T-helper 17 cell (primary cell): Measurements from ENCODE around the gene PBX3. TPM values are rescaled to one million over a fixed set of nuclear protein-coding genes. Genes with fewer than 3 reads are reported as not detected.

ENCODE experiments used
- ATAC-seq: fragments of 150-1000 bp; cut with Tn5 transposase; 2 replicates; pipeline ENCODE4 v1.10.0; 2021; ENCODE audit warnings: mild to moderate bottlenecking, moderate library complexity
- DNase-seq, 3 donors: peaks; one replicate each; pipeline versions ENCODE4 v3.0.0 to v3.0.0-alpha.2; 2020 to 2021
- H3K9me3 ChIP-seq: one replicate; pipeline ENCODE4 v1.7.0; 2013; ENCODE audit warnings: low read length, mild to moderate bottlenecking; ENCODE audit not compliant: control insufficient read depth, poor library complexity, severe bottlenecking
- H3K27ac Mint-ChIP-seq: one replicate; pipeline ENCODE4 v1.8.0; 2022; ENCODE audit warnings: mild to moderate bottlenecking, moderate library complexity, mixed read lengths
- H3K27me3 Mint-ChIP-seq: one replicate; pipeline ENCODE4 v1.8.0; 2022; ENCODE audit warnings: mixed read lengths
- H3K36me3 Mint-ChIP-seq: one replicate; pipeline ENCODE4 v1.8.0; 2022; ENCODE audit warnings: low read depth, mixed read lengths
- H3K4me1 Mint-ChIP-seq: one replicate; pipeline ENCODE4 v1.8.0; 2022; ENCODE audit warnings: mild to moderate bottlenecking, mixed read lengths
- H3K4me3 Mint-ChIP-seq: one replicate; pipeline ENCODE4 v1.8.0; 2022; ENCODE audit warnings: mild to moderate bottlenecking, moderate library complexity, mixed read lengths
- total RNA-seq, 4 donors: library from RNA in 2 of 4; stranded (reverse) in 2 of 4; gene quantifications; one replicate each; pipeline ENCODE4 v1.2.3 and lab custom pipeline; 2022 to 2026

PBX3 gene
- total RNA-seq, 2 donors from 2014 or later = 15.5 to 18.6 TPM

GRCh38 chr9:125754096-125754495 is 6.9 kb downstream of the PBX3 start:
- Mint-ChIP-seq H3K27me3 (no peaks in the 10 kb centered on the region), H3K4me3 (no peak overlapping the region), H3K36me3 (no peaks in the 10 kb centered on the region), H3K4me1 (peaks cover 13% of the 10 kb centered on the region), H3K27ac (no peak overlapping the region)
- ATAC-seq (no peak), DNase-seq (no peak)
- no peaks in the 10 kb centered on the region for H3K9me3 ChIP-seq

DNA sequence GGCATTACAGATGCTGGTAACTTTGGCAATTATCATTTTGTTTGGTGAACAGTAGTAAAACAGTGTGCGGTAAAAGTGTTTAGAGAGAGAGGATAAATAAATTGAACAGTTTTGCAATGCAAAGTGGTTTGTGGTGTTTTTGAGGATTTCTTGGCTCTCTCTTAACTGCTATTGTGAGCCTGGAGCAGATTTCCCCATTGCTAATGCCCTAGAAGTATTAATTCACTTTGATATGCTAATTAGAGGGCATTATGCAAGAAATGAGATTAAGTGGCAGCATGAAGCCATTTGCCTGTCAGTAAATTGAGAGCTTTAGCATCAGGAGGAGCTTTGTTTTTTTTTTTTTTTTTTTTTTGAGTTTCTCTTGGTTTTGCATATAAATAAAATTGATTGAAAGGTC is 8.2 kb downstream of the PBX3 start:
- no peak for ATAC-seq
- H3K9me3 ChIP-seq = no peaks in the 10 kb centered on the region
- Mint-ChIP-seq H3K4me3 (no peak overlapping the region), H3K27ac (no peak overlapping the region), H3K27me3 (no peaks in the 10 kb centered on the region), H3K4me1 (peaks cover 9% of the 10 kb centered on the region), H3K36me3 (no peaks in the 10 kb centered on the region)
- no peak for DNase-seq

GRCh38 chr9:125756518-125756917 is 9.3 kb downstream of the PBX3 start:
- peaks cover 5% of the 10 kb centered on the region for H3K4me1 Mint-ChIP-seq
- no peak overlapping the region for H3K27ac Mint-ChIP-seq
- no peaks in the 10 kb centered on the region for H3K9me3 ChIP-seq
- DNase-seq = no peak
- H3K27me3 Mint-ChIP-seq = no peaks in the 10 kb centered on the region
- ATAC-seq = no peak
- H3K36me3 Mint-ChIP-seq = no peaks in the 10 kb centered on the region
- H3K4me3 Mint-ChIP-seq = no peak overlapping the region

DNA sequence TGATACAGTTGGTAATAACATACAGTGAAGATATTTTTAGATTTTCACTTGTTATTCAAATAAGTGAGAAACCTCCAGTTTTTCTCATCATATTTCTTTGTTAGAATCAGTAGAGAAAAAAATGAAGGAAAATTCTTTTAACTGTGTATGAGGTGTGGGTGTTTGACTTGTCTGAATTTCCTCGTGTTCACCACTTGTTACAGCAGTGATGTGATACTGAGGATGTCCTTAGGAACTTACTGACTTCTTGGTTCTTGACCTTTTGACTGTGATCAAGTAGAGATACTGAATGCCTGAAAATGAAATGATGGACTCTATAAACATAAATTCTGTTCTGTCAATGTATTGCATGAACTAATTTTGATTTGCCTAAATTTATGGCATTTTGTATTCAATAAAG is 10.7 kb downstream of the PBX3 start:
- no peak overlapping the region for H3K4me3 Mint-ChIP-seq
- peaks cover 5% of the 10 kb centered on the region for H3K4me1 Mint-ChIP-seq
- ATAC-seq (no peak), DNase-seq (no peak)
- H3K36me3 Mint-ChIP-seq = no peaks in the 10 kb centered on the region
- H3K9me3 ChIP-seq = no peaks in the 10 kb centered on the region
- H3K27me3 Mint-ChIP-seq = no peaks in the 10 kb centered on the region
- H3K27ac Mint-ChIP-seq = no peak overlapping the region

- H3K9me3 ChIP-seq = no peaks in the 10 kb centered on the region
- Mint-ChIP-seq H3K4me3 (peak overlapping the region; percentile 33), H3K36me3 (no peaks in the 10 kb centered on the region), H3K27me3 (no peaks in the 10 kb centered on the region), H3K4me1 (peaks cover 5% of the 10 kb centered on the region), H3K27ac (no peak overlapping the region)
- no peak for DNase-seq
- peak; percentile 51 for ATAC-seq
These were observed 12.0 kb downstream of the PBX3 start for GRCh38 chr9:125758986-125759763.

- DNase-seq = no peak
- H3K36me3 Mint-ChIP-seq = no peaks in the 10 kb centered on the region
- no peak for ATAC-seq
- H3K4me1 Mint-ChIP-seq = peaks cover 5% of the 10 kb centered on the region
- H3K27ac Mint-ChIP-seq = no peak overlapping the region
- H3K9me3 ChIP-seq = no peaks in the 10 kb centered on the region
- H3K27me3 Mint-ChIP-seq = no peaks in the 10 kb centered on the region
- peak overlapping the region; percentile 33 for H3K4me3 Mint-ChIP-seq
These were observed 12.6 kb downstream of the PBX3 start for GRCh38 chr9:125759764-125760129.

DNA sequence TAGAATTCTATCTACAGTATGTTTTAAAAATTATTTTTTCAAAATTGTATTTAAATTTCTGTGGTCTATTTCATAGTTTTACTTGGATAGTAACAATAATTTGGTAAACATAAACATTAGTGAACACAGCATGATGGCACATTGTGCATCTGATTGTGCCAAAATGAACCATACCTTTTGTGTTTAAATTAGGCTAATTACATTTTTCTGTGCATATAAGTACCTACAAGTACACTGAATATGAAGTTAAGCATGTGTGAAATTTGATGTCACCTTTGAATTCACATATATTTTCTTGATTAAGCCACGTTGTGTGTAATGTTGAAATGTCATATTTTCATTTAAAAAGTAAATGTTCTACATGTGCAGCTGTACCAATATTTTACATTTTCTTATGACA is 13.4 kb downstream of the PBX3 start:
- ATAC-seq (no peak), DNase-seq (no peak)
- Mint-ChIP-seq H3K27me3 (no peaks in the 10 kb centered on the region), H3K4me3 (no peak overlapping the region), H3K27ac (no peak overlapping the region), H3K4me1 (peaks cover 5% of the 10 kb centered on the region), H3K36me3 (no peaks in the 10 kb centered on the region)
- no peaks in the 10 kb centered on the region for H3K9me3 ChIP-seq

DNA sequence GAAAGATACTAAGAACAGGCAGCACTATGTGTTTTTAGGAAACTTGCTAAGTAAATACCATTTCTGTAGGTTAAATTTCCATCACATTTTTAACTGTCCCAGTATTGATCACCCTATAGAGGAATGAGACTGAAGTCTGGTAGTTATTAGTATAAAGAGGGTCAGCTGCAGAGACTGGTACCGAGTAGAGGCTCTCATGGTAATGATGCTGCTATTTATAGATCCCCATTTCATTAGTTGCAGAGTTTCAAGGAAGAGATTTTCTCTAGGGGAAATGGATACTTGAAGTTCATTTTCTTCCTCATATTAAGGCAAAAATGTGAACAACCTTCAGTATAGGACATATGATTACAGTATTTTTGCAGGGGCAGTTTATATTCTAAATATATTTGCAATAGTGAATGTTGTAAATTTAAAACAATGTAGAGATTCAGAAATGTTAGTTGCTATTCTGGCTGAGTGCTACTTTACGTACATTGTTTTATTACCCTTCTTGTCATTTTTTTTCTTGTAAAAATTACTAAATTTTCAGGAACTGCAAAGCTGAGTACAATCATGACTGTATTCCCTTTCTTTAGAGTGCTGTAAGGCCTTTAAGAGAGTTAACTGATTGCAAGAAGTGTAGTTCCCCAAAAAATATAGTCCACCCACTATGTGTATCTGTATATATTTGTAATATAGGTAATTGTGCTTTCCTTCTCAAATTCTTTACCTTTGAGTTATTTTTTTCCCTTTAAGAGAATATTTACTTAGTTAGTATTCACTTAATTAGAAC is 14.7 kb downstream of the PBX3 start:
- ATAC-seq = no peak

GRCh38 chr9:125763394-125763801 is 16.2 kb downstream of the PBX3 start:
- H3K9me3 ChIP-seq = no peaks in the 10 kb centered on the region
- Mint-ChIP-seq H3K4me1 (no peaks in the 10 kb centered on the region), H3K36me3 (no peaks in the 10 kb centered on the region), H3K4me3 (no peak overlapping the region), H3K27me3 (no peaks in the 10 kb centered on the region), H3K27ac (no peak overlapping the region)
- DNase-seq (no peak), ATAC-seq (no peak)

More for the DNA sequence above, 14.7 kb downstream of the PBX3 start:
- H3K4me1 Mint-ChIP-seq = peaks cover 2% of the 10 kb centered on the region
- no peak overlapping the region for H3K4me3 Mint-ChIP-seq
- H3K27me3 Mint-ChIP-seq = no peaks in the 10 kb centered on the region
- no peak for DNase-seq
- H3K27ac Mint-ChIP-seq = no peak overlapping the region
- H3K36me3 Mint-ChIP-seq = no peaks in the 10 kb centered on the region
- no peaks in the 10 kb centered on the region for H3K9me3 ChIP-seq

DNA sequence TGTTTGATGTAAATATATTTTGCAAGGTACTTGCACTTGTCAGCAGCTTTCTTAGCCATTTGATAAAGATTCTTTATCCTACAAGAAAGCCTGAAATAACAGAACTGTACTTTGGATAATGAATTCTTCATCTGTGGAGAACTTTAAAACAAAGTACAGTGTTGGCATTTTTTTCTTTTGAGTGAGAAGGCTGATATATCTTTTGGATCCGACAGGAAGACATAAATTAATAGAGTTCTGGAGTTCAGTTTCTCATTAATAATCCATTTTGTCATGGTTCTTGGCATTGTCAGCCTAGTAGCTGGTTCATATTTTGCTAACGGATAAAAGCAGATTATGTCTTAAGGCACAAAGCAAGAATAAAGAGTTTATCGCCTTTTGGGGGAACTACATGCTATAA is 17.0 kb downstream of the PBX3 start:
- ATAC-seq (no peak), DNase-seq (no peak)
- H3K27ac Mint-ChIP-seq = no peak overlapping the region
- H3K4me3 Mint-ChIP-seq = no peak overlapping the region
- no peaks in the 10 kb centered on the region for H3K4me1 Mint-ChIP-seq
- H3K9me3 ChIP-seq = no peaks in the 10 kb centered on the region
- H3K27me3 Mint-ChIP-seq = no peaks in the 10 kb centered on the region
- H3K36me3 Mint-ChIP-seq = no peaks in the 10 kb centered on the region

GRCh38 chr9:125766468-125767221 is 19.5 kb downstream of the PBX3 start:
- no peak for ATAC-seq
- Mint-ChIP-seq H3K27ac (no peak overlapping the region), H3K27me3 (no peaks in the 10 kb centered on the region), H3K36me3 (peaks cover 2% of the 10 kb centered on the region), H3K4me1 (peaks cover 3% of the 10 kb centered on the region), H3K4me3 (no peak overlapping the region)
- no peaks in the 10 kb centered on the region for H3K9me3 ChIP-seq
- DNase-seq = no peak

- H3K4me3 Mint-ChIP-seq = no peak overlapping the region
- peaks cover 2% of the 10 kb centered on the region for H3K36me3 Mint-ChIP-seq
- H3K4me1 Mint-ChIP-seq = peaks cover 5% of the 10 kb centered on the region
- H3K27ac Mint-ChIP-seq = no peak overlapping the region
- no peaks in the 10 kb centered on the region for H3K27me3 Mint-ChIP-seq
- no peak for ATAC-seq
- no peaks in the 10 kb centered on the region for H3K9me3 ChIP-seq
- DNase-seq = no peak
These were observed 20.2 kb downstream of the PBX3 start for GRCh38 chr9:125767349-125767748.

- Mint-ChIP-seq H3K4me1 (peaks cover 10% of the 10 kb centered on the region), H3K4me3 (no peak overlapping the region), H3K27me3 (no peaks in the 10 kb centered on the region), H3K27ac (no peak overlapping the region), H3K36me3 (peaks cover 2% of the 10 kb centered on the region)
- DNase-seq (no peak), ATAC-seq (no peak)
- H3K9me3 ChIP-seq = no peaks in the 10 kb centered on the region
These were observed 21.6 kb downstream of the PBX3 start for GRCh38 chr9:125768803-125769202.
